ENCODE measurements around the gene MGMT. TPM values are rescaled to one million over a fixed set of nuclear protein-coding genes. Genes with fewer than 3 reads are reported as not detected.

MGMT gene
- polyA plus RNA-seq, 1 of the 3 experiments (the other 2 are of a cell fraction), result 10.8 TPM

GRCh38 chr10:129581827-129582411, 114.9 kb downstream of the MGMT start:
- TF ChIP-seq EP300 (IDR thresholded peaks at IDR 0.05; ENCODE audit: borderline replicate concordance in 1 of 2, low read depth in 1 of 2, low read length in 1 of 2) (no peak), TCF12 (IDR thresholded peaks at IDR 0.05) (no peak), TAF1 (IDR thresholded peaks at IDR 0.05; ENCODE audit: borderline replicate concordance, low read depth, low read length) (no peak), NRF1 (IDR thresholded peaks at IDR 0.05; ENCODE audit: low read depth, low read length) (no peak), SMC3 (IDR thresholded peaks at IDR 0.05; ENCODE audit: low read depth, low read length) (no peak), TEAD4 (IDR thresholded peaks at IDR 0.05; ENCODE audit: borderline replicate concordance, insufficient read depth) (no peak), PBX3 (IDR thresholded peaks at IDR 0.05) (no peak), RFX5 (IDR thresholded peaks at IDR 0.05; ENCODE audit: low read length) (no peak), CHD2 (IDR thresholded peaks at IDR 0.05; ENCODE audit: low read length, partially characterized antibody) (no peak), RXRA (IDR thresholded peaks at IDR 0.05; ENCODE audit: borderline replicate concordance, low read depth) (no peak), FOXJ3 (CRISPR knock-in tag; IDR thresholded peaks at IDR 0.05) (no peak), EZH2phosphoT487 (IDR thresholded peaks at IDR 0.05; ENCODE audit: borderline replicate concordance, low read depth) (no peak)
- TF ChIP-seq, protein P1, sequence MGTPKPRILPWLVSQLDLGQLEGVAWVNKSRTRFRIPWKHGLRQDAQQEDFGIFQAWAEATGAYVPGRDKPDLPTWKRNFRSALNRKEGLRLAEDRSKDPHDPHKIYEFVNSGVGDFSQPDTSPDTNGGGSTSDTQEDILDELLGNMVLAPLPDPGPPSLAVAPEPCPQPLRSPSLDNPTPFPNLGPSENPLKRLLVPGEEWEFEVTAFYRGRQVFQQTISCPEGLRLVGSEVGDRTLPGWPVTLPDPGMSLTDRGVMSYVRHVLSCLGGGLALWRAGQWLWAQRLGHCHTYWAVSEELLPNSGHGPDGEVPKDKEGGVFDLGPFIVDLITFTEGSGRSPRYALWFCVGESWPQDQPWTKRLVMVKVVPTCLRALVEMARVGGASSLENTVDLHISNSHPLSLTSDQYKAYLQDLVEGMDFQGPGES (IDR thresholded peaks at IDR 0.05; ENCODE audit: low read depth, low read length), result no peak
- Histone ChIP-seq H3F3A (replicated peaks; ENCODE audit: insufficient read depth) (no peaks in the 10 kb centered on the region), H3K27me3 (ENCODE audit: insufficient read depth) (no peaks in the 10 kb centered on the region), H3K4me3 (ENCODE audit: low read depth in 2 of 2, low read length in 1 of 2) (no peak overlapping the region), H3K9me3 (peaks cover 9% of the 10 kb centered on the region; the same call in 1 of the 2 replicates), H2AFZ (ENCODE audit: low read depth) (no peak overlapping the region), H4K20me1 (ENCODE audit: insufficient read depth) (no peaks in the 10 kb centered on the region), H3K9ac (no peak overlapping the region), H3K9me2 (no peaks in the 10 kb centered on the region), H3K79me2 (ENCODE audit: insufficient read depth) (no peaks in the 10 kb centered on the region), H3K4me2 (no peak overlapping the region), H3K4me1 (ENCODE audit: control insufficient read depth in 1 of 2, insufficient read depth in 2 of 2, low read depth in 1 of 2, low read length in 1 of 2) (no peaks in the 10 kb centered on the region), H3K36me3 (replicated peaks in 1 of 2; ENCODE audit: control insufficient read depth in 1 of 2, insufficient read depth in 2 of 2, low read length in 1 of 2) (no peaks in the 10 kb centered on the region), H3K27ac (ENCODE audit: low read depth in 2 of 2, low read length in 1 of 2) (no peak overlapping the region)
- 63% methylated on average over 18 of the region's 19 CpGs for WGBS (ENCODE audit: low lambda C conversion rate)
- ChIA-PET CTCF (no interaction called here), POLR2A (no interaction called here)
- DNase-seq, result no peak

DNA sequence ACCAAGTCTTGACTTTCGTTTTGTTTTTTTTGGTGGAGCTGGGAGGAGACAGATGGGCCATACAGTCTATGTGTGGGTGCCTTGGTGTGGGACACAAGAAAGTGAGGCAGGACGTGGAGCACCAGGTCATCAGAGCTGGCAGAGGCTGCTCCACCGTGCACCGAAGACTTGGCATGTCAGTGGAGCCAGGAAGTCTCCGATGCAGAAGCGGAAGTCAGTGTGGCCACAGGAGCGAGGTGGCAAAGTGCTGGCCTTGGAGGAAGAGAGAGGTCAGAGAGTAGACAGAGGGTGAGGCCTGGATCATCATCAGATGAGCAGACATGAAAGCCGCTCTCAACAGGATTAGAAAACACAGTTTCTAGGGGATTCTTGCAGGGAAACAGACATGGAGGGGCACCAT, 116.8 kb downstream of the MGMT start:
- CTCF ChIA-PET, result no interaction called here
- DNase-seq, result no peak

More for the DNA sequence above, 116.8 kb downstream of the MGMT start:
- Histone ChIP-seq H3K9ac (no peak overlapping the region), H2AFZ (ENCODE audit: low read depth) (no peak overlapping the region), H3K4me3 (ENCODE audit: low read depth in 2 of 2, low read length in 1 of 2) (no peak overlapping the region), H3K9me3 (peaks cover 19% of the 10 kb centered on the region; the same call in 1 of the 2 replicates), H3K27me3 (ENCODE audit: insufficient read depth) (no peaks in the 10 kb centered on the region), H3F3A (replicated peaks; ENCODE audit: insufficient read depth) (no peaks in the 10 kb centered on the region), H3K9me2 (no peaks in the 10 kb centered on the region), H3K4me1 (ENCODE audit: control insufficient read depth in 1 of 2, insufficient read depth in 2 of 2, low read depth in 1 of 2, low read length in 1 of 2) (no peaks in the 10 kb centered on the region), H3K4me2 (no peak overlapping the region), H3K36me3 (replicated peaks in 1 of 2; ENCODE audit: control insufficient read depth in 1 of 2, insufficient read depth in 2 of 2, low read length in 1 of 2) (no peaks in the 10 kb centered on the region), H3K27ac (ENCODE audit: low read depth in 2 of 2, low read length in 1 of 2) (no peak overlapping the region), H3K79me2 (ENCODE audit: insufficient read depth) (no peaks in the 10 kb centered on the region), H4K20me1 (ENCODE audit: insufficient read depth) (no peaks in the 10 kb centered on the region)
- POLR2A ChIA-PET, result no interaction called here
- WGBS (ENCODE audit: low lambda C conversion rate), result 62% methylated on average over 8 of the region's 8 CpGs
- TF ChIP-seq ELF1 (IDR thresholded peaks at IDR 0.05) (no peak), MEF2A (IDR thresholded peaks at IDR 0.05; ENCODE audit: borderline replicate concordance, low read depth) (no peak), USF1 (IDR thresholded peaks at IDR 0.05; ENCODE audit: borderline replicate concordance, low read depth) (no peak), NRF1 (IDR thresholded peaks at IDR 0.05; ENCODE audit: low read depth, low read length) (no peak), TEAD4 (IDR thresholded peaks at IDR 0.05; ENCODE audit: borderline replicate concordance, insufficient read depth) (no peak), TAF1 (IDR thresholded peaks at IDR 0.05; ENCODE audit: borderline replicate concordance, low read depth, low read length) (no peak), MAX (IDR thresholded peaks at IDR 0.05; ENCODE audit: low read depth) (no peak), CHD2 (IDR thresholded peaks at IDR 0.05; ENCODE audit: low read length, partially characterized antibody) (no peak), NFIC (IDR thresholded peaks at IDR 0.05; ENCODE audit: borderline replicate concordance) (no peak), GABPA (IDR thresholded peaks at IDR 0.05; ENCODE audit: low read depth) (no peak), CTCF (IDR thresholded peaks at IDR 0.05) (no peak), FOSL2 (IDR thresholded peaks at IDR 0.05; ENCODE audit: borderline replicate concordance, low read depth) (no peak)
- TF ChIP-seq, protein P1 (IDR thresholded peaks at IDR 0.05; ENCODE audit: low read depth, low read length), result no peak

Data from SK-N-SH (cell line).